HG02759 (cell line): ENCODE data around the gene ZNF385A.

Experiments
- ATAC-seq: cut with Tn5 transposase; IDR thresholded peaks from one replicate; pipeline ENCODE4 v1.9.1; 2021; ENCODE audit warnings: mild to moderate bottlenecking, moderate library complexity; ENCODE audit not compliant: unreplicated experiment

Gene ZNF385A

GRCh38 chr12:54384591-54385041 is at the start of gene ZNF385A:
TSS of gene ZNF385A (minus strand) at chr12:54384733. CDS start at chr12:54384514, 219 bp downstream.
- peak; percentile 41 for ATAC-seq

- no peak for ATAC-seq
Measured at GRCh38 chr12:54432815-54433164, 48.3 kb upstream of the ZNF385A start.

- no peak for ATAC-seq
Measured at GRCh38 chr12:54431911-54432814, 47.6 kb upstream of the ZNF385A start.

GRCh38 chr12:54430471-54431069 is 46.0 kb upstream of the ZNF385A start:
- ATAC-seq, result no peak

GRCh38 chr12:54429014-54429471 is 44.5 kb upstream of the ZNF385A start:
- no peak for ATAC-seq

GRCh38 chr12:54428050-54429013 is 43.8 kb upstream of the ZNF385A start:
- ATAC-seq, result no peak

- ATAC-seq, result no peak
Measured at GRCh38 chr12:54427106-54427505, 42.6 kb upstream of the ZNF385A start.

- ATAC-seq, result no peak
Measured at GRCh38 chr12:54426690-54427089, 42.2 kb upstream of the ZNF385A start.

- no peak for ATAC-seq
Measured at GRCh38 chr12:54425702-54426101, 41.2 kb upstream of the ZNF385A start.

- ATAC-seq, result no peak
Measured at GRCh38 chr12:54424224-54424623, 39.7 kb upstream of the ZNF385A start.

- no peak for ATAC-seq
Measured at GRCh38 chr12:54423816-54424150, 39.2 kb upstream of the ZNF385A start.

- ATAC-seq, result no peak
Measured at GRCh38 chr12:54421879-54422250, 37.3 kb upstream of the ZNF385A start.

GRCh38 chr12:54421175-54421878 is 36.8 kb upstream of the ZNF385A start:
- ATAC-seq, result no peak

- ATAC-seq, result no peak
Measured at GRCh38 chr12:54420766-54421144, 36.2 kb upstream of the ZNF385A start.

GRCh38 chr12:54419088-54419887 is 34.8 kb upstream of the ZNF385A start, which contains the start of gene ITGA5:
TSS of gene ITGA5 (minus strand) at chr12:54419266. CDS start at chr12:54419198, 68 bp downstream.
- no peak for ATAC-seq

GRCh38 chr12:54418441-54419087 is 34.0 kb upstream of the ZNF385A start:
- no peak for ATAC-seq

- no peak for ATAC-seq
Measured at GRCh38 chr12:54417712-54418440, 33.3 kb upstream of the ZNF385A start.
